GM19328 (cell line): ENCODE measurements around the gene CNOT2.
"Not testable (repeated sequence)": the region's sequence is repeated elsewhere in the genome, so short reads cannot be mapped to it uniquely, and the experiment has no call there.

Experiments used
- ATAC-seq: cut with Tn5 transposase; IDR thresholded peaks from one replicate; pipeline ENCODE4 v1.9.1; 2021; ENCODE audit warnings: mild to moderate bottlenecking, moderate library complexity; ENCODE audit not compliant: unreplicated experiment

Gene CNOT2

GRCh38 chr12:70359458-70360197, 116.4 kb downstream of the CNOT2 start:
- no peak for ATAC-seq

GRCh38 chr12:70360218-70360617, 117.0 kb downstream of the CNOT2 start:
- ATAC-seq = no peak

GRCh38 chr12:70364695-70365397, 121.6 kb downstream of the CNOT2 start:
- ATAC-seq = no peak

GRCh38 chr12:70365398-70365647, 122.1 kb downstream of the CNOT2 start:
- no peak for ATAC-seq

- peak; percentile 77 for ATAC-seq
Measured at GRCh38 chr12:70365648-70366518, 122.7 kb downstream of the CNOT2 start, which contains the start of gene KCNMB4. Gene KCNMB4, plus strand, starts transcription at chr12:70366290. Its CDS starts 445 bp downstream, at chr12:70366735.

GRCh38 chr12:70366581-70367257, 123.5 kb downstream of the CNOT2 start:
- peak; percentile 37 for ATAC-seq

- ATAC-seq = no peak
Measured at GRCh38 chr12:70367258-70368141, 124.3 kb downstream of the CNOT2 start.

- no peak for ATAC-seq
Measured at GRCh38 chr12:70372881-70373280, 129.6 kb downstream of the CNOT2 start.

- ATAC-seq = no peak
Measured at GRCh38 chr12:70379846-70380245, 136.6 kb downstream of the CNOT2 start.

GRCh38 chr12:70383484-70383883, 140.3 kb downstream of the CNOT2 start:
- no peak for ATAC-seq

GRCh38 chr12:70383886-70384285, 140.7 kb downstream of the CNOT2 start:
- no peak for ATAC-seq

- no peak for ATAC-seq
Measured at GRCh38 chr12:70386771-70387170, 143.5 kb downstream of the CNOT2 start.

GRCh38 chr12:70389678-70390077, 146.4 kb downstream of the CNOT2 start:
- no peak for ATAC-seq

GRCh38 chr12:70392631-70393030, 149.4 kb downstream of the CNOT2 start:
- ATAC-seq = not testable (repeated sequence)

- no peak for ATAC-seq
Measured at GRCh38 chr12:70393787-70394499, 150.7 kb downstream of the CNOT2 start.

GRCh38 chr12:70398002-70398401, 154.8 kb downstream of the CNOT2 start:
- ATAC-seq = no peak

GRCh38 chr12:70398862-70399261, 155.6 kb downstream of the CNOT2 start:
- ATAC-seq = no peak

- no peak for ATAC-seq
Measured at GRCh38 chr12:70399311-70399710, 156.1 kb downstream of the CNOT2 start.

- ATAC-seq = no peak
Measured at GRCh38 chr12:70400124-70400523, 156.9 kb downstream of the CNOT2 start.
